SK-N-SH (cell line): ENCODE measurements around the gene GNAZ. TPM values are rescaled to one million over a fixed set of nuclear protein-coding genes. Genes with fewer than 3 reads are reported as not detected.

Source experiments
- CTCF ChIA-PET: fragments of 300-600, 350-600 bp; formaldehyde crosslinking; extraction: SDS; loops from one replicate; lab custom pipeline; 2021; lab: Yijun Ruan, JAX
- POLR2A ChIA-PET: fragments of 350-600 bp; sonication (Branson Sonifier 250); formaldehyde crosslinking; extraction: SDS; loops from one replicate; lab custom pipeline; 2020; ENCODE audit warnings: antibody characterized with exemption, inconsistent platforms; lab: Yijun Ruan, JAX
- DNase-seq: peaks from one replicate; pipeline ENCODE4 v3.0.0; 2012
- H2AFZ ChIP-seq: fragments of 200-600 bp; sonication (generic); 2 replicates; pipeline ENCODE4 v1.8.1; 2016; ENCODE audit warnings: antibody characterized with exemption, mild to moderate bottlenecking, low read depth
- H3F3A ChIP-seq: fragments of 200-600 bp; sonication (generic); replicated peaks from 2 replicates; pipeline ENCODE3; 2016; ENCODE audit warnings: antibody characterized with exemption, mild to moderate bottlenecking; ENCODE audit not compliant: insufficient read depth
- H3K27ac ChIP-seq, 2 experiments: fragments of 200-500 bp in 1 of 2; fragments of 200-600 bp in 1 of 2; sonication (Bioruptor generic) in 1 of 2; sonication (generic), shearing (Covaris generic) in 1 of 2; 2 replicates each; pipeline versions ENCODE4 v1.5.1 to v1.6.1; 2014 to 2016; ENCODE audit warnings: low read depth in 2 of 2, inconsistent platforms in 1 of 2, low read length in 1 of 2, mild to moderate bottlenecking in 1 of 2, mixed read lengths in 1 of 2
- H3K27me3 ChIP-seq: fragments of 200-600 bp; sonication (generic), shearing (Covaris generic); 2 replicates; pipeline ENCODE4 v1.6.1; 2016; ENCODE audit warnings: mixed run types; ENCODE audit not compliant: insufficient read depth
- H3K36me3 ChIP-seq, 2 experiments: fragments of 200-500 bp in 1 of 2; fragments of 200-600 bp in 1 of 2; sonication (Bioruptor generic) in 1 of 2; sonication (generic) in 1 of 2; replicated peaks in 1 of 2; 2 replicates each; pipeline versions ENCODE3 to v1.5.1; 2014 to 2016; ENCODE audit warnings: low read length in 1 of 2, mild to moderate bottlenecking in 1 of 2; ENCODE audit not compliant: insufficient read depth in 2 of 2, control insufficient read depth in 1 of 2
- H3K4me1 ChIP-seq, 2 experiments: fragments of 200-500 bp in 1 of 2; fragments of 200-600 bp in 1 of 2; sonication (Bioruptor generic) in 1 of 2; sonication (generic), shearing (Covaris generic) in 1 of 2; 2 replicates each; pipeline versions ENCODE4 v1.5.1 to v1.6.1; 2014 to 2016; ENCODE audit warnings: low read depth in 1 of 2, low read length in 1 of 2, mixed run types in 1 of 2; ENCODE audit not compliant: insufficient read depth in 2 of 2, control insufficient read depth in 1 of 2
- H3K4me2 ChIP-seq: fragments of 200-600 bp; sonication (generic), shearing (Covaris generic); 2 replicates; pipeline ENCODE4 v1.6.1; 2017; ENCODE audit warnings: mixed run types
- H3K4me3 ChIP-seq, 2 experiments: fragments of 200-500 bp in 1 of 2; fragments of 200-600 bp in 1 of 2; sonication (Bioruptor generic) in 1 of 2; sonication (generic), shearing (Covaris generic) in 1 of 2; 2 replicates each; pipeline versions ENCODE4 v1.5.1 to v1.8.1; 2014 to 2016; ENCODE audit warnings: low read depth in 2 of 2, inconsistent platforms in 1 of 2, low read length in 1 of 2, mild to moderate bottlenecking in 1 of 2, mixed read lengths in 1 of 2, moderate library complexity in 1 of 2
- H3K79me2 ChIP-seq: fragments of 200-600 bp; sonication (generic); 2 replicates; pipeline ENCODE4 v1.8.1; 2017; ENCODE audit warnings: mild to moderate bottlenecking; ENCODE audit not compliant: insufficient read depth
- H3K9ac ChIP-seq: fragments of 200-600 bp; sonication (generic); 2 replicates; pipeline ENCODE4 v1.6.1; 2017; ENCODE audit warnings: mixed run types
- H3K9me2 ChIP-seq: fragments of 200-600 bp; sonication (generic); 2 replicates; pipeline ENCODE4 v1.6.1; 2017; ENCODE audit warnings: mixed run types
- H3K9me3 ChIP-seq: fragments of 200-600 bp; sonication (generic); 2 replicates; pipeline ENCODE4 v1.6.1; 2017; ENCODE audit warnings: mixed run types, mild to moderate bottlenecking, moderate library complexity
- H4K20me1 ChIP-seq: fragments of 200-600 bp; sonication (generic); 2 replicates; pipeline ENCODE4 v1.6.1; 2017; ENCODE audit warnings: mild to moderate bottlenecking, mixed run types; ENCODE audit not compliant: insufficient read depth
- ELF1 ChIP-seq: IDR thresholded peaks from 2 replicates; pipeline ENCODE4 v1.4.0; 2012
- EP300 ChIP-seq, 2 experiments: IDR thresholded peaks; 2 replicates each; pipeline versions ENCODE4 v1.4.0 to v1.6.1; 2012; ENCODE audit warnings: borderline replicate concordance in 1 of 2, low read depth in 1 of 2, low read length in 1 of 2
- FOSL2 ChIP-seq: IDR thresholded peaks from 2 replicates; pipeline ENCODE4 v1.4.0; 2012; ENCODE audit warnings: low read depth, mild to moderate bottlenecking, moderate library complexity, borderline replicate concordance
- MEF2A ChIP-seq: IDR thresholded peaks from 2 replicates; pipeline ENCODE4 v1.4.0; 2012; ENCODE audit warnings: low read depth, borderline replicate concordance
- NFIC ChIP-seq: IDR thresholded peaks from 2 replicates; pipeline ENCODE4 v1.4.0; 2012; ENCODE audit warnings: borderline replicate concordance
- POLR2AphosphoS5 ChIP-seq: IDR thresholded peaks from 2 replicates; pipeline ENCODE4 v1.6.1; 2012; ENCODE audit warnings: low read depth, low read length
- RAD21 ChIP-seq: IDR thresholded peaks from 2 replicates; pipeline ENCODE4 v1.6.1; 2012; ENCODE audit warnings: mild to moderate bottlenecking, low read length
- REST ChIP-seq: IDR thresholded peaks from 2 replicates; pipeline ENCODE4 v1.6.1; 2012; ENCODE audit warnings: mild to moderate bottlenecking, low read depth, low read length, moderate library complexity
- RXRA ChIP-seq: IDR thresholded peaks from 2 replicates; pipeline ENCODE4 v1.4.0; 2012; ENCODE audit warnings: low read depth, mild to moderate bottlenecking, borderline replicate concordance
- SMC3 ChIP-seq: IDR thresholded peaks from 2 replicates; pipeline ENCODE4 v1.6.1; 2012; ENCODE audit warnings: low read depth, low read length, improper control_type of control experiment
- TCF12 ChIP-seq: IDR thresholded peaks from 2 replicates; pipeline ENCODE4 v1.4.0; 2012
- YY1 ChIP-seq: IDR thresholded peaks from 2 replicates; pipeline ENCODE4 v1.4.0; 2012; ENCODE audit warnings: low read depth, mild to moderate bottlenecking
- WGBS: methylation state at CpG from one replicate; pipeline ENCODE4 v1.1.6; 2017; ENCODE audit warnings: low lambda C conversion rate; 5-methylcytosine and 5-hydroxymethylcytosine counted together
- polyA plus RNA-seq, 3 experiments: library from polyadenylated mRNA; depleted of rRNA; stranded (reverse); fragments of >200 nt; gene quantifications; 2 replicates each; pipeline ENCODE4 v1.2.3, GENCODE V29; 2012

GNAZ gene
- polyA plus RNA-seq, 1 of the 3 experiments (the other 2 are of a cell fraction) = 6.5 TPM

DNA sequence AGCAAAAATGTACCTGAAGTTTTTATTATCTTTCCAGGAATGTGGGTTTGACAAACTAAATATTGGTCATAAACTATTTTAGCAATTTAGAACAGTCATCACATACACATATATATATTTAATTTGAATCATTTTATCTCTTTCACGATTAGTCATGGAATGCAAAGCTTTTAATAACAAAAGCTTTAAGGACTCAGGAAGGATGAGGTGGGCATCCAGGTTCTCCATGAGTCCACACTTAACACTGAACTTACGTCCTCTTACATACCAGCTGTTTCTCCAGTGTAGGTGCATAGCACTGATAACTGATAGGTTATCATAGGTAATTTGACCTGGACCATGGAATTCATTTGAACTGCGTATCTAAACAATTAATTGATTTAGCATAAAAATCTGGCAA, 28.1 kb upstream of the GNAZ start:
- H3K79me2 ChIP-seq = no peaks in the 10 kb centered on the region
- no peaks in the 10 kb centered on the region for H3K36me3 ChIP-seq
- CTCF ChIA-PET = no interaction called here
- H3K4me2 ChIP-seq = no peak overlapping the region
- H3K27ac ChIP-seq = no peak overlapping the region
- no peaks in the 10 kb centered on the region for H3K9me2 ChIP-seq
- POLR2A ChIA-PET = no interaction called here
- H3F3A ChIP-seq = no peaks in the 10 kb centered on the region
- no peaks in the 10 kb centered on the region for H3K4me1 ChIP-seq
- no peaks in the 10 kb centered on the region for H4K20me1 ChIP-seq
- no peak overlapping the region for H3K9ac ChIP-seq
- no peak overlapping the region for H3K4me3 ChIP-seq
- no peaks in the 10 kb centered on the region for H3K9me3 ChIP-seq
- no peak for DNase-seq
- no peak for TF ChIP-seq RAD21
- TF ChIP-seq NFIC = no peak
- TF ChIP-seq POLR2AphosphoS5 = no peak
- no peak for TF ChIP-seq YY1
- no peak for TF ChIP-seq RXRA
- no peak for TF ChIP-seq ELF1
- TF ChIP-seq MEF2A = no peak
- TF ChIP-seq FOSL2 = no peak
- no peak for TF ChIP-seq SMC3
- H2AFZ ChIP-seq = no peak overlapping the region
- WGBS = 31% methylated on average over 3 of the region's 3 CpGs
- no peaks in the 10 kb centered on the region for H3K27me3 ChIP-seq

DNA sequence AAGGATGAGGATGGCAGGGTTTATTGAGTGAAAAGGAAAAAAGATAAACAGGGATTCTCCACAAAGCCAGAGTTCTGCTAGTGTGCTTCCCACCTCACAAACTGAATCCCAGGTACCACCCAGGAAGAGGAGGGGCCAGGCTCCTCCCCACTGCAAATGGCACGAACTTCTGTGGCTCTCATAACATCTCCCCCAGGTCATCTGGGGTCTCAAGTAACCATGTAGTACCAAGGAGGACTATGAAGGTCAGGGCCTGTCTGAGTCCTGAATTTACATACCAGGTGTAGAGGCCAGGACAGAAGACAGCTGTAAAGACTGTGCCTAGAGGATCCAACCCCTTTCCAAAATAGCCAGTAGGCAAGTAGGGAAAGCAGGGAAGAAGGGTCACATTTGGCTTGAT, 25.7 kb upstream of the GNAZ start:
- no peak for TF ChIP-seq EP300 (IDR thresholded peaks at IDR 0.05; ENCODE audit: borderline replicate concordance in 1 of 2, low read depth in 1 of 2, low read length in 1 of 2)
- no peak for TF ChIP-seq TCF12
- no peak for TF ChIP-seq REST
- TF ChIP-seq YY1 = no peak
- CTCF ChIA-PET = interaction anchor here (1.0 kb wide), 1 partner anchor 85 kb away, joined by 5 read pairs; no protein-coding TSS in a partner anchor
- H4K20me1 ChIP-seq = no peaks in the 10 kb centered on the region
- POLR2A ChIA-PET = no interaction called here
- H3K4me3 ChIP-seq = no peak overlapping the region
- no peaks in the 10 kb centered on the region for H3K36me3 ChIP-seq
- DNase-seq = no peak
- H3K4me1 ChIP-seq = no peaks in the 10 kb centered on the region
- H2AFZ ChIP-seq = no peak overlapping the region
- no peak overlapping the region for H3K9ac ChIP-seq
- H3K4me2 ChIP-seq = no peak overlapping the region
- no peaks in the 10 kb centered on the region for H3F3A ChIP-seq
- H3K27me3 ChIP-seq = no peaks in the 10 kb centered on the region
- 0% methylated on average over 1 of the region's 1 CpG for whole genome bisulfite sequencing
- H3K9me2 ChIP-seq = no peaks in the 10 kb centered on the region
- no peaks in the 10 kb centered on the region for H3K79me2 ChIP-seq
- H3K9me3 ChIP-seq = no peaks in the 10 kb centered on the region
- H3K27ac ChIP-seq = no peak overlapping the region
